ENCODE results near the gene ELK3.

The ELK3 gene

GRCh38 chr12:96289067-96289466, 94.9 kb downstream of the ELK3 start:
- no peak for TF ChIP-seq NFIC (IDR thresholded peaks at IDR 0.05)
- TF ChIP-seq TCF12 (IDR thresholded peaks at IDR 0.05; ENCODE audit: low read depth), result no peak
- no peak for TF ChIP-seq CREB1 (IDR thresholded peaks at IDR 0.05; ENCODE audit: low read depth)
- TF ChIP-seq RAD21 (IDR thresholded peaks at IDR 0.05; ENCODE audit: low read depth), result no peak

DNA sequence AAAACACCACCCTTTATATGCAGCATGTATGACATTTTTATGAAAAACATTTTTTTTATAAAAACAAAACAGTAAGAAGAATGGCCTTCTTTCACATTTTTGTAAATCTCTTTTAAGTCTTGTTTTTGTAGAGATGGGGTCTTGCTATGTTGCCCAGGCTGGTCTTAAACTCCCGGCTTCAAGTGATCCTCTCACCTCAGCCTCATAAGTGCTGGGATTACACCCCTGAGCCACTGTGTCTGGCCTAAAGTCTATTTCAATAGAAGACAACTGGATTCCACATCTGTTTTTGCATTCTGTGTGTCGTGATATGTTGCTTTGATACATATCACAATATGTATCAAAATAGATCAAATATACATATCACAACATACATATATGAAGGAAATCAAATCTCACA, 98.9 kb downstream of the ELK3 start:
- no peak for TF ChIP-seq RAD21 (IDR thresholded peaks at IDR 0.05; ENCODE audit: low read depth)
- no peak for TF ChIP-seq ZBTB7A (IDR thresholded peaks at IDR 0.05; ENCODE audit: low read depth)
- TF ChIP-seq, protein P1, sequence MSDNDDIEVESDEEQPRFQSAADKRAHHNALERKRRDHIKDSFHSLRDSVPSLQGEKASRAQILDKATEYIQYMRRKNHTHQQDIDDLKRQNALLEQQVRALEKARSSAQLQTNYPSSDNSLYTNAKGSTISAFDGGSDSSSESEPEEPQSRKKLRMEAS (IDR thresholded peaks at IDR 0.05), result no peak
- TF ChIP-seq REST (IDR thresholded peaks at IDR 0.05; ENCODE audit: low read depth), result no peak
- TF ChIP-seq CREB1 (IDR thresholded peaks at IDR 0.05; ENCODE audit: low read depth), result no peak
- no peak for TF ChIP-seq USF1 (IDR thresholded peaks at IDR 0.05)
- no peak for TF ChIP-seq EGR1 (IDR thresholded peaks at IDR 0.05)
- TF ChIP-seq NFIC (IDR thresholded peaks at IDR 0.05), result no peak
- TF ChIP-seq TCF12 (IDR thresholded peaks at IDR 0.05; ENCODE audit: low read depth), result no peak

DNA sequence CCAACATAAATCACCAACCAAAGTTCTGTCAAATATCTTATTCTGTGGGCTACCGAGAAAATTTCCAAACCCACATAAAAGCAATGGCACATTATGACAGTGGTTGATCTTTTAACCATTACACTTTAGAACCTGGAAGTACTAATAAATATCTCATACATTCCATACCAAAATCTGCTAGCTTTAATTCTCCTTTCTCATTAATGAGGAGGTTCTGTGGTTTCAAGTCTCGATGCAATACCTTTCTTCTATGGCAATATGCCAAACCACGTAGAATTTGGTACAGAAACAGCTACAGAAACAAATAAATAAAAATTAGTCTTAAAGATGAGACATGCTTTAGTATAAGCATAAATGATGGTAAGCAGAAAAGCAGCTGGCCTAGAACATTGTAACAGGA, 100.7 kb downstream of the ELK3 start:
- TF ChIP-seq YY1 (IDR thresholded peaks at IDR 0.05; ENCODE audit: low read depth), result no peak
- no peak for TF ChIP-seq ZBTB7A (IDR thresholded peaks at IDR 0.05; ENCODE audit: low read depth)
- TF ChIP-seq, protein P1 (IDR thresholded peaks at IDR 0.05), result no peak
- no peak for TF ChIP-seq RAD21 (IDR thresholded peaks at IDR 0.05; ENCODE audit: low read depth)
- no peak for TF ChIP-seq EGR1 (IDR thresholded peaks at IDR 0.05)

GRCh38 chr12:96295532-96296160, 101.5 kb downstream of the ELK3 start:
- TF ChIP-seq TAF1 (IDR thresholded peaks at IDR 0.05; ENCODE audit: low read depth), result no peak
- TF ChIP-seq USF1 (IDR thresholded peaks at IDR 0.05), result no peak
- no peak for TF ChIP-seq REST (IDR thresholded peaks at IDR 0.05; ENCODE audit: low read depth)
- no peak for TF ChIP-seq RAD21 (IDR thresholded peaks at IDR 0.05; ENCODE audit: low read depth)
- no peak for TF ChIP-seq EGR1 (IDR thresholded peaks at IDR 0.05)
- TF ChIP-seq CREB1 (IDR thresholded peaks at IDR 0.05; ENCODE audit: low read depth), result no peak
- no peak for TF ChIP-seq FOXM1 (IDR thresholded peaks at IDR 0.05; ENCODE audit: borderline replicate concordance, low read depth)
- no peak for TF ChIP-seq TEAD4 (IDR thresholded peaks at IDR 0.05)
- TF ChIP-seq CEBPB (IDR thresholded peaks at IDR 0.05), result no peak
- no peak for TF ChIP-seq YY1 (IDR thresholded peaks at IDR 0.05; ENCODE audit: low read depth)
- TF ChIP-seq EP300 (IDR thresholded peaks at IDR 0.05; ENCODE audit: borderline replicate concordance), result no peak
- no peak for TF ChIP-seq ZBTB7A (IDR thresholded peaks at IDR 0.05; ENCODE audit: low read depth)
- TF ChIP-seq, protein P1 (IDR thresholded peaks at IDR 0.05), result no peak

DNA sequence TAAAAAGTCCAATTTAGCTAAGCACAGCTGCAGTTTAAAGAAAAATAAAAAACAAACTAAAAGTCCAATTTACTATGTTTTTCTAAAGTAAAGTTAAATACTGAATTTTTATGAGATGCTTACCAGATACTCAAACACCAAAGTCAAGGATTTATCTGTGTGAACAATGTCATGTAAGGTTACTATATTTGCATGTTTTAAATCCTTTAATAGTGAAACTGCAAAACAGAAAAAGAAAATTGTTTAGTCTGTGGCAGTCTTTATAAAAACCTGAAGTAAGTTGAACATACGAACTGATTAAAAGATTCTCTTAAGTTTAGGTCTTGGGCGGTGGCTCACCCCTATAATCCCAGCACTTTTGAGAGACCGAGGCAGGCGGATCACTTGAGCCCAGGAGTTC, 103.3 kb downstream of the ELK3 start:
- TF ChIP-seq EP300 (IDR thresholded peaks at IDR 0.05; ENCODE audit: borderline replicate concordance) (no peak), CREB1 (IDR thresholded peaks at IDR 0.05; ENCODE audit: low read depth) (no peak), USF1 (IDR thresholded peaks at IDR 0.05) (no peak), EGR1 (IDR thresholded peaks at IDR 0.05) (no peak), YY1 (IDR thresholded peaks at IDR 0.05; ENCODE audit: low read depth) (no peak)
- TF ChIP-seq, protein P1 (IDR thresholded peaks at IDR 0.05), result no peak

- TF ChIP-seq EGR1 (IDR thresholded peaks at IDR 0.05) (no peak), ZBTB7A (IDR thresholded peaks at IDR 0.05; ENCODE audit: low read depth) (no peak), TCF12 (IDR thresholded peaks at IDR 0.05; ENCODE audit: low read depth) (no peak), TAF1 (IDR thresholded peaks at IDR 0.05; ENCODE audit: low read depth) (no peak), NFIC (IDR thresholded peaks at IDR 0.05) (no peak), TEAD4 (IDR thresholded peaks at IDR 0.05) (no peak), REST (IDR thresholded peaks at IDR 0.05; ENCODE audit: low read depth) (no peak), EP300 (IDR thresholded peaks at IDR 0.05; ENCODE audit: borderline replicate concordance) (no peak), RAD21 (IDR thresholded peaks at IDR 0.05; ENCODE audit: low read depth) (no peak), CEBPB (IDR thresholded peaks at IDR 0.05) (no peak), CREB1 (IDR thresholded peaks at IDR 0.05; ENCODE audit: low read depth) (no peak), YY1 (IDR thresholded peaks at IDR 0.05; ENCODE audit: low read depth) (no peak)
- TF ChIP-seq, protein P1 (IDR thresholded peaks at IDR 0.05), result no peak
Observed at GRCh38 chr12:96300064-96300463, 105.9 kb downstream of the ELK3 start.

Measured in Ishikawa (cell line).